ENCODE results near the gene DLG5.

Gene DLG5

GRCh38 chr10:77810446-77811335 is 115.9 kb downstream of the DLG5 start:
- no peak for TF ChIP-seq CTCF (IDR thresholded peaks at IDR 0.05; ENCODE audit: low read depth, low read length)

GRCh38 chr10:77809336-77809735 is 117.2 kb downstream of the DLG5 start:
- H3K4me3 ChIP-seq (ENCODE audit: low read depth, low read length): no peak overlapping the region
- TF ChIP-seq CTCF (IDR thresholded peaks at IDR 0.05; ENCODE audit: low read depth, low read length): no peak

More at GRCh38 chr10:77810446-77811335, 115.9 kb downstream of the DLG5 start:
- H3K4me3 ChIP-seq (ENCODE audit: low read depth, low read length): no peak overlapping the region

GRCh38 chr10:77807706-77808105 is 118.8 kb downstream of the DLG5 start:
- no peak overlapping the region for H3K4me3 ChIP-seq (ENCODE audit: low read depth, low read length)
- TF ChIP-seq CTCF (IDR thresholded peaks at IDR 0.05; ENCODE audit: low read depth, low read length): no peak

- TF ChIP-seq CTCF (IDR thresholded peaks at IDR 0.05; ENCODE audit: low read depth, low read length): no peak
- no peak overlapping the region for H3K4me3 ChIP-seq (ENCODE audit: low read depth, low read length)
Measured at GRCh38 chr10:77806511-77807157, 119.9 kb downstream of the DLG5 start.

GRCh38 chr10:77805676-77806075 is 120.9 kb downstream of the DLG5 start:
- TF ChIP-seq CTCF (IDR thresholded peaks at IDR 0.05; ENCODE audit: low read depth, low read length): no peak
- no peak overlapping the region for H3K4me3 ChIP-seq (ENCODE audit: low read depth, low read length)

- H3K4me3 ChIP-seq (ENCODE audit: low read depth, low read length): no peak overlapping the region
- TF ChIP-seq CTCF (IDR thresholded peaks at IDR 0.05; ENCODE audit: low read depth, low read length): no peak
Measured at GRCh38 chr10:77804371-77804770, 122.2 kb downstream of the DLG5 start.
